Testis (tissue), 3 donors: ENCODE measurements around the gene RPP25L. TPM values are rescaled to one million over a fixed set of nuclear protein-coding genes. Genes with fewer than 3 reads are reported as not detected.
A peak's percentile ranks its signal among the peaks of the same experiment; 100 is the strongest.

Experiments used
- DNase-seq: peaks from one replicate; pipeline ENCODE4 v3.0.0-alpha.2; 2019
- H3K27ac ChIP-seq, 2 donors: fragments of 200-600 bp; sonication (generic); one replicate each; pipeline ENCODE4 v1.5.1; 2019
- H3K27me3 ChIP-seq: fragments of 200-600 bp; sonication (generic); one replicate; pipeline ENCODE4 v1.5.1; 2019
- H3K36me3 ChIP-seq: fragments of 200-600 bp; sonication (generic); one replicate; pipeline ENCODE4 v1.5.1; 2017; ENCODE audit warnings: low read depth; ENCODE audit errors: missing control alignments
- H3K4me1 ChIP-seq: fragments of 200-600 bp; sonication (generic); one replicate; pipeline ENCODE4 v1.5.1; 2019
- H3K4me3 ChIP-seq, 2 donors: fragments of 200-600 bp; sonication (generic); one replicate each; pipeline ENCODE4 v1.5.1; 2017 to 2019
- H3K9me3 ChIP-seq: fragments of 200-600 bp; sonication (generic); one replicate; pipeline ENCODE4 v1.5.1; 2017
- POLR2A ChIP-seq: fragments of 450-650 bp; IDR thresholded peaks from one replicate; pipeline ENCODE4 v1.6.1; 2017; ENCODE audit warnings: antibody characterized with exemption, mild to moderate bottlenecking, moderate library complexity
- WGBS, 2 donors: methylation state at CpG; one replicate each; pipeline ENCODE4 v1.1.5; 2018; 5-methylcytosine and 5-hydroxymethylcytosine counted together
- intact Hi-C: fragments of 100-400 bp; cut with DNase I; formaldehyde crosslinking; loops from one replicate; pipeline ENCODE4 v1.15.1; 2023; ENCODE audit warnings: low total_unique reads
- polyA plus RNA-seq: library from polyadenylated mRNA; stranded (reverse); fragments of 350-450 nt; fragmentation: Illumina TruSeq; extraction: RNeasy Lipid Tissue Mini Kit (QIAGEN cat#74804); gene quantifications from one replicate; pipeline ENCODE4 v1.2.3, GENCODE V29; 2014; ENCODE audit warnings: low read depth, low replicate concordance; ENCODE audit not compliant: insufficient read depth
- total RNA-seq, 2 donors: library from RNA; depleted of rRNA; stranded (reverse); fragments of >200 nt; gene quantifications; one replicate each; pipeline ENCODE4 v1.2.3, GENCODE V29; 2016
- TF ChIP-seq, protein P1 (sequence below), 3 experiments: fragments of 450-650 bp in 2 of 3; fragments of 200-600 bp in 1 of 3; sonication (generic) in 1 of 3; IDR thresholded peaks; one replicate each; pipeline ENCODE4 v1.5.1; 2016 to 2019; ENCODE audit warnings: antibody characterized with exemption in 3 of 3, mild to moderate bottlenecking in 2 of 3, moderate library complexity in 1 of 3

RPP25L gene
- total and polyA plus RNA-seq, 3 donors from 2014 or later: 23.5 to 26.8 (median 25.1) TPM

DNA sequence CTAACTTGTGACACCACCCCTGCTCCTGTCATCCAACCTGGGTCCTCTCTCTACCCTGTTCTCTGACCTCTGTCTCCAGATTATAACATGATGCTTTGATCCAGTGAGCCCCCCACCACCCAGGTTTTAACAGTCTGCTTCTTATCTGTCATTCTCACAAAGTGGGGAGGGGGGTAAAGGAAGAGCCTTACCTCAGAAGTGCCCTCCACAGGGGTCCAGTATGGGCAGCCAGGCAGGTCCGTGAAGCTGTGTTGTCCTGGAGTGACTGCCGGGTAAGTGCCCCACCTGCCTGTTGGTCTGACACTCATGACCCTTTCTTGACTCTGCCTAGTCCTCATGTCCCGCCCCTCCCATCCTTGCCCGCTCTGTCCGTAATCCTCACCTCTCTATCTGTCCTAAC, 43.5 kb upstream of the RPP25L start:
- 81 to 83% methylated on average over 4 to 5 of the region's 5 CpGs for WGBS, 2 donors
- H3K27ac ChIP-seq: no peak overlapping the region
- intact Hi-C loops: no loop called here

DNA sequence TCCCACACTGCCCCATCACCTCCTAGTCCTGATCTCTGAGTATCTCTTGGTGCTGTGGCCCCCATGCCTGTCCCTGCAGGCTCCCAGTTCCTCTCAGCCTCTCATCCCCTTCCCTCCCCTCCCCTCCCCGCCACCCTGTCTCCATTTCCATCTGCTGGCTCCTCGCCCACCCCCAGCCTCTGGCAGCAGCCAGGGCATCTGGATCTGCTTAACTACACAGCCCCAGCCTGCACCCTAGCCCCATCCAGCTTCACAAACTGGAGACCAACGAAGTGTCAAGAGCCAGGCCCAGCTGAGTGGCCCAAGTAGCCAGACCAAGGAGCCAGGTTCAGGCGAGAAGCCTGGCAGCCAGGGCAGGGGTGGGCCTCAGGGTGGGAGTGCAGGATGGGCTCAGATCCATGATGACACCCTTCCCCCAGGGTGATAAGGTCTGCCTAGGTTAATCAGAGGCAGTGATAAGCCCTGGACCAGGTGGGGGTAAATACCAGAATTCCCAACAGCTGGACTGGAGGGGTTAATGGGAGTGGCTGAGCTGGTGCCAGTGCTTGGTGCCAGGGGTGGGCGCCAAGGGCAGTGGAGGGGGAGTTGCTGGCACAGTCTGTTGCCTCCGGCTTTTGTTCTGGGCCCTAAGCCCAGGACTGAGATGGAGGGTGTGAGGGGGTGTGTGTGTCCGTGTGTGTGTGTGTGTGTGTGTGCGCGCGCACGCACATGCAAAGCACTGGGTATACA, 42.6 kb upstream of the RPP25L start:
- intact Hi-C loops: no loop called here
- Histone ChIP-seq H3K36me3 (no peaks in the 10 kb centered on the region), H3K9me3 (no peaks in the 10 kb centered on the region), H3K4me3 (no peak overlapping the region), H3K27ac (peak overlapping the region; percentile 26 to 37), H3K4me1 (peaks cover 46% of the 10 kb centered on the region), H3K27me3 (no peaks in the 10 kb centered on the region)
- WGBS, 2 donors: 19 to 40% methylated on average over 11 of the region's 11 CpGs
- DNase-seq: peak; percentile 77
- no peak for TF ChIP-seq POLR2A
- TF ChIP-seq, protein P1, sequence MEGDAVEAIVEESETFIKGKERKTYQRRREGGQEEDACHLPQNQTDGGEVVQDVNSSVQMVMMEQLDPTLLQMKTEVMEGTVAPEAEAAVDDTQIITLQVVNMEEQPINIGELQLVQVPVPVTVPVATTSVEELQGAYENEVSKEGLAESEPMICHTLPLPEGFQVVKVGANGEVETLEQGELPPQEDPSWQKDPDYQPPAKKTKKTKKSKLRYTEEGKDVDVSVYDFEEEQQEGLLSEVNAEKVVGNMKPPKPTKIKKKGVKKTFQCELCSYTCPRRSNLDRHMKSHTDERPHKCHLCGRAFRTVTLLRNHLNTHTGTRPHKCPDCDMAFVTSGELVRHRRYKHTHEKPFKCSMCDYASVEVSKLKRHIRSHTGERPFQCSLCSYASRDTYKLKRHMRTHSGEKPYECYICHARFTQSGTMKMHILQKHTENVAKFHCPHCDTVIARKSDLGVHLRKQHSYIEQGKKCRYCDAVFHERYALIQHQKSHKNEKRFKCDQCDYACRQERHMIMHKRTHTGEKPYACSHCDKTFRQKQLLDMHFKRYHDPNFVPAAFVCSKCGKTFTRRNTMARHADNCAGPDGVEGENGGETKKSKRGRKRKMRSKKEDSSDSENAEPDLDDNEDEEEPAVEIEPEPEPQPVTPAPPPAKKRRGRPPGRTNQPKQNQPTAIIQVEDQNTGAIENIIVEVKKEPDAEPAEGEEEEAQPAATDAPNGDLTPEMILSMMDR (IDR thresholded peaks at IDR 0.05): no peak

More for the DNA sequence above, 43.5 kb upstream of the RPP25L start:
- no peak overlapping the region for H3K4me3 ChIP-seq
- H3K27me3 ChIP-seq: no peaks in the 10 kb centered on the region
- H3K9me3 ChIP-seq: no peaks in the 10 kb centered on the region
- H3K36me3 ChIP-seq: no peaks in the 10 kb centered on the region
- TF ChIP-seq, protein P1 (IDR thresholded peaks at IDR 0.05): no peak
- no peak for TF ChIP-seq POLR2A
- no peak for DNase-seq
- peaks cover 46% of the 10 kb centered on the region for H3K4me1 ChIP-seq

DNA sequence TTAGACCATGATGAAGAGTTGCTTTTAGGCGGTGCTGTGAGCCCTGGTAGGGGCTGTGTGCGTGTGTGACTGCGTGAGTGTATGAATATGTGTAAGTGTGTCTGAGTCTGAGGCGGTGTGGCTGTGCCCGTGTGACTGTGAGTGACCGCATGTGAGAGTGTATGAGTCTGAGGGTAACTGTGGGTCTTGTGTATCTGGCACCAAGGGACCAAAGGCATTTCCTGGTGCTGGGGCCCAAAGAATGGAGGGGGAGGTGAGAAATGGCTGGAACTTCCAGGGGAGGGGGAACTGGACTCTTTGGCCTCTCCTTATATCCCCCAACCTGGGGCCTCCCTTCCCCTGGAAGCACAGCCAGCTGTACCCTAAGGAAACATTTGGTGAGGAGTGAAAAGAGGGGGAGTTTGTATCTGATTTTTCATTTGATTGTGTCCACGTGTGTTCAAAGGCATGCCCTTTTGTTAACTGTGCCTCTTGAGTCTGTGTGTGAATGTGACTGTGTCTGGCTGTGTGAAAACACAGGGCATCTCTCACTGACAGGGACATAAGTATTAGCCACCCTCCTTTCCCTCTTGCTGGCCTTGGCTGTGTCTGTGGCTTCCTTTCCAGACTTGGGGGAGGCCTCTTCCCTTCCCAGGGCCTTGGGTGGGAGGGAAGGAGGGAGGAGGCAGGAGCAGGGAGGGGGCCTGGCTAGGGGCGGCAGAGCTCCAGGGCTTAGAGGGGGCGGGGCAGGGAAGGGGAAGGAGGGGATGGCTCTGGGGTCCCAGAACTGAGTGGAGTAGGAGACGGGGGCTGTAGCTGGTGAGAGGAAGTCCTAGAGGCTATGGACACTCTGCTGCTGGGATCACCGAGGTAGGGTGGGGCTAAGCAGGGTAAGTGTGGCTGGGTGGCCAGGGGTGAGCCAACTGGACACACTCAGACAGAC, 41.5 kb upstream of the RPP25L start:
- H3K9me3 ChIP-seq: no peaks in the 10 kb centered on the region
- H3K4me1 ChIP-seq: peaks cover 46% of the 10 kb centered on the region
- DNase-seq: peak; percentile 53
- H3K27me3 ChIP-seq: no peaks in the 10 kb centered on the region
- 35 to 49% methylated on average over 11 of the region's 11 CpGs for WGBS, 2 donors
- no peaks in the 10 kb centered on the region for H3K36me3 ChIP-seq
- intact Hi-C loops: no loop called here
- TF ChIP-seq, protein P1 (IDR thresholded peaks at IDR 0.05): no peak
- no peak overlapping the region for H3K4me3 ChIP-seq
- peak overlapping the region in 1 of 2 donors; percentile 37 for H3K27ac ChIP-seq

DNA sequence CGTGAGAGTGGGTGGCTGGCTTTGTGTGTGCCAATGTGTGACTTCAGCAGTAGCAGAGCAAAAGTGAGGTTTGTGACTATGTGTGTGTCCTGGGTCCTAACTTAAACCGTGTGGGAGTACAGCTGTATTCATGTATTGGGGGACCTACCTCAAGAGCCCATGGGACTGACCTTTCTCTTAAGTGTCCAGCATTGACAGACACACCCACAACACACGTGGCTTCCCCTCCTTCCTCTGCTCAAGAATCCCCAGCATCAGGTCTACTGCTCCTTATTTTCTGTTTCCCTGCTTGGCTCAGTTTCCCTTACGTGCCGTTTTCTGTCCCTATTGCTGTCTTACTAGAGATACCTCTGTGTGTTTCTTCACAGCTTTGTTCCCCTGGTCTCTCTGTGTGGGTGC, 40.7 kb upstream of the RPP25L start:
- DNase-seq: peak; percentile 43
- H3K27me3 ChIP-seq: no peaks in the 10 kb centered on the region
- peak overlapping the region; percentile 6 to 53 for H3K4me3 ChIP-seq
- H3K36me3 ChIP-seq: no peaks in the 10 kb centered on the region
- no peak for TF ChIP-seq POLR2A
- TF ChIP-seq, protein P1 (IDR thresholded peaks at IDR 0.05): no peak
- 16 to 20% methylated on average over 5 of the region's 5 CpGs for WGBS, 2 donors
- H3K4me1 ChIP-seq: peaks cover 48% of the 10 kb centered on the region
- peak overlapping the region in 1 of 2 donors; percentile 37 for H3K27ac ChIP-seq
- no peaks in the 10 kb centered on the region for H3K9me3 ChIP-seq
- intact Hi-C loops: no loop called here
